ENCODE data around the gene PAGE3. TPM values are rescaled to one million over a fixed set of nuclear protein-coding genes. Genes with fewer than 3 reads are reported as not detected.

PAGE3 gene
- total RNA-seq, 1 experiment from 2014 or later, result not detected

- CTCF ChIA-PET, result no interaction called here
- H3K27me3 Mint-ChIP-seq (ENCODE audit: insufficient read depth, unreplicated experiment), result no peaks in the 10 kb centered on the region
- no peaks in the 10 kb centered on the region for H3K9me3 ChIP-seq
- H3K36me3 Mint-ChIP-seq (ENCODE audit: insufficient read depth, unreplicated experiment), result no peaks in the 10 kb centered on the region
- H3K4me3 ChIP-seq (ENCODE audit: low read depth, low read length), result no peak overlapping the region
- H3K27ac Mint-ChIP-seq (ENCODE audit: unreplicated experiment), result no peak overlapping the region
- no peaks in the 10 kb centered on the region for H3K4me1 Mint-ChIP-seq (ENCODE audit: low read depth, unreplicated experiment)
- H3K27me3 ChIP-seq (replicated peaks; ENCODE audit: control insufficient read depth, insufficient read depth, low read length), result no peaks in the 10 kb centered on the region
- intact Hi-C loops (cut with micrococcal nuclease; ENCODE audit: unreplicated experiment), result no loop called here
- no peak for DNase-seq
- no peak overlapping the region for H3K4me3 Mint-ChIP-seq (ENCODE audit: unreplicated experiment)
- no peaks in the 10 kb centered on the region for H3K4me1 ChIP-seq
- POLR2A ChIA-PET, result no interaction called here
- H3K36me3 ChIP-seq (ENCODE audit: control insufficient read depth, insufficient read depth, low read length), result no peaks in the 10 kb centered on the region
- no peaks in the 10 kb centered on the region for H3K9me3 Mint-ChIP-seq (ENCODE audit: unreplicated experiment)
- BruUV-seq (replicated peaks), result no TSS peak
- TF ChIP-seq CTCF (IDR thresholded peaks at IDR 0.05; ENCODE audit: insufficient read depth in 1 of 2, low read depth in 1 of 2, low read length in 1 of 2, severe bottlenecking in 1 of 2, unreplicated experiment in 1 of 2), result no peak
These were observed 15.1 kb upstream of the PAGE3 start for GRCh38 chrX:55279832-55280231.

- no TSS peak for BruUV-seq (replicated peaks)
These were observed 3.9 kb downstream of the PAGE3 start for GRCh38 chrX:55260806-55261205.

GRCh38 chrX:55253528-55253927 lies 11.2 kb downstream of the PAGE3 start:
- H3K36me3 Mint-ChIP-seq (ENCODE audit: insufficient read depth, unreplicated experiment), result no peaks in the 10 kb centered on the region
- no peak for DNase-seq
- no peaks in the 10 kb centered on the region for H3K9me3 ChIP-seq
- H3K27me3 Mint-ChIP-seq (ENCODE audit: insufficient read depth, unreplicated experiment), result no peaks in the 10 kb centered on the region
- H3K4me3 Mint-ChIP-seq (ENCODE audit: unreplicated experiment), result no peak overlapping the region
- H3K4me3 ChIP-seq (ENCODE audit: low read depth, low read length), result no peak overlapping the region
- no peak for TF ChIP-seq CTCF (IDR thresholded peaks at IDR 0.05; ENCODE audit: insufficient read depth in 1 of 2, low read depth in 1 of 2, low read length in 1 of 2, severe bottlenecking in 1 of 2, unreplicated experiment in 1 of 2)
- H3K9me3 Mint-ChIP-seq (ENCODE audit: unreplicated experiment), result no peaks in the 10 kb centered on the region
- CTCF ChIA-PET, result no interaction called here
- no peaks in the 10 kb centered on the region for H3K4me1 Mint-ChIP-seq (ENCODE audit: low read depth, unreplicated experiment)
- H3K4me1 ChIP-seq, result no peaks in the 10 kb centered on the region
- no peaks in the 10 kb centered on the region for H3K36me3 ChIP-seq (ENCODE audit: control insufficient read depth, insufficient read depth, low read length)
- POLR2A ChIA-PET, result no interaction called here
- no peaks in the 10 kb centered on the region for H3K27me3 ChIP-seq (replicated peaks; ENCODE audit: control insufficient read depth, insufficient read depth, low read length)
- intact Hi-C loops (cut with micrococcal nuclease; ENCODE audit: unreplicated experiment), result no loop called here
- no peak overlapping the region for H3K27ac Mint-ChIP-seq (ENCODE audit: unreplicated experiment)
- BruUV-seq (replicated peaks), result no TSS peak

More at GRCh38 chrX:55260806-55261205, 3.9 kb downstream of the PAGE3 start:
- Histone ChIP-seq H3K4me3 (ENCODE audit: low read depth, low read length) (no peak overlapping the region), H3K36me3 (ENCODE audit: control insufficient read depth, insufficient read depth, low read length) (no peaks in the 10 kb centered on the region), H3K4me1 (no peaks in the 10 kb centered on the region), H3K27me3 (replicated peaks; ENCODE audit: control insufficient read depth, insufficient read depth, low read length) (no peaks in the 10 kb centered on the region), H3K9me3 (no peaks in the 10 kb centered on the region)
- Mint-ChIP-seq H3K36me3 (ENCODE audit: insufficient read depth, unreplicated experiment) (no peaks in the 10 kb centered on the region), H3K27ac (ENCODE audit: unreplicated experiment) (no peak overlapping the region), H3K9me3 (ENCODE audit: unreplicated experiment) (no peaks in the 10 kb centered on the region), H3K27me3 (ENCODE audit: insufficient read depth, unreplicated experiment) (peaks cover 2% of the 10 kb centered on the region), H3K4me1 (ENCODE audit: low read depth, unreplicated experiment) (no peaks in the 10 kb centered on the region), H3K4me3 (ENCODE audit: unreplicated experiment) (no peak overlapping the region)
- intact Hi-C loops (cut with micrococcal nuclease; ENCODE audit: unreplicated experiment), result no loop called here
- POLR2A ChIA-PET, result no interaction called here
- CTCF ChIA-PET, result no interaction called here
- DNase-seq, result no peak
- TF ChIP-seq CTCF (IDR thresholded peaks at IDR 0.05; ENCODE audit: insufficient read depth in 1 of 2, low read depth in 1 of 2, low read length in 1 of 2, severe bottlenecking in 1 of 2, unreplicated experiment in 1 of 2), result no peak
